Spleen (tissue), 11 donors: Measurements from ENCODE around the gene SENP1. TPM values are rescaled to one million over a fixed set of nuclear protein-coding genes. Genes with fewer than 3 reads are reported as not detected.

Source experiments
- DNase-seq: peaks from one replicate; pipeline ENCODE4 v3.0.0-alpha.2; 2020
- H3K27ac ChIP-seq, 8 donors: fragments of 200-600 bp; sonication (generic) in 7 of 8; 1 replicate in 4 of 8; 2 replicates in 4 of 8; pipeline versions ENCODE4 v1.5.0 to v1.8.0; 2016 to 2021; ENCODE audit warnings: inconsistent platforms in 4 of 8, mild to moderate bottlenecking in 4 of 8, moderate library complexity in 1 of 8
- H3K27me3 ChIP-seq, 7 donors: fragments of 200-600 bp; sonication (generic) in 6 of 7; replicated peaks in 1 of 7; 1 replicate in 4 of 7; 2 replicates in 3 of 7; pipeline versions ENCODE4 v1.5.0 to v1.8.0; 2016 to 2021; ENCODE audit warnings: inconsistent platforms in 3 of 7, mild to moderate bottlenecking in 1 of 7
- H3K36me3 ChIP-seq, 6 donors: fragments of 200-600 bp; sonication (generic) in 5 of 6; 1 replicate in 4 of 6; 2 replicates in 2 of 6; pipeline versions ENCODE4 v1.5.0 to v1.8.0; 2016 to 2021; ENCODE audit warnings: inconsistent platforms in 2 of 6
- H3K4me1 ChIP-seq, 6 donors: fragments of 200-600 bp; sonication (generic) in 5 of 6; 1 replicate in 3 of 6; 2 replicates in 3 of 6; pipeline versions ENCODE4 v1.5.0 to v1.8.0; 2016 to 2021; ENCODE audit warnings: inconsistent platforms in 3 of 6
- H3K4me3 ChIP-seq, 8 donors: fragments of 200-600 bp; sonication (generic) in 7 of 8; 1 replicate in 4 of 8; 2 replicates in 4 of 8; pipeline versions ENCODE4 v1.5.0 to v1.8.0; 2016 to 2021; ENCODE audit warnings: inconsistent platforms in 4 of 8, mild to moderate bottlenecking in 4 of 8, moderate library complexity in 2 of 8
- H3K9me3 ChIP-seq, 8 donors: fragments of 200-600 bp; sonication (generic) in 7 of 8; 1 replicate in 4 of 8; 2 replicates in 4 of 8; pipeline versions ENCODE4 v1.5.0 to v1.8.0; 2016 to 2021; ENCODE audit warnings: inconsistent platforms in 4 of 8
- CTCF ChIP-seq, 11 experiments: fragments of 200-600 bp in 7 of 11; fragments of 450-650 bp in 4 of 11; sonication (generic) in 4 of 11; IDR thresholded peaks in 8 of 11; conservative IDR thresholded peaks in 3 of 11; 1 replicate in 7 of 11; 2 replicates in 4 of 11; pipeline versions ENCODE4 v1.4.0 to v1.8.0; 2016 to 2021; ENCODE audit warnings: antibody characterized with exemption in 11 of 11, inconsistent platforms in 4 of 11, mild to moderate bottlenecking in 1 of 11
- POLR2A ChIP-seq, 3 donors: fragments of 450-650 bp; IDR thresholded peaks; one replicate each; pipeline ENCODE4 v1.5.1; 2017; ENCODE audit warnings: antibody characterized with exemption in 3 of 3, mild to moderate bottlenecking in 1 of 3
- POLR2AphosphoS5 ChIP-seq, 3 donors: sonication (generic); formaldehyde crosslinking; IDR thresholded peaks; one replicate each; pipeline ENCODE4 v1.5.1; 2017; ENCODE audit warnings: antibody characterized with exemption in 3 of 3
- WGBS, 5 donors: extraction: QIAGEN DNeasy Blood & Tissue Kit in 3 of 5; methylation state at CpG; one replicate each; pipeline versions ENCODE4 v1.1.5 to v1.1.7; 2013 to 2018; 5-methylcytosine and 5-hydroxymethylcytosine counted together
- intact Hi-C: fragments of 100-400 bp; cut with DNase I; formaldehyde crosslinking; loops from one replicate; pipeline ENCODE4 v1.15.0; 2023; ENCODE audit warnings: low total_unique reads
- polyA plus RNA-seq, 3 donors: library from polyadenylated mRNA; stranded (reverse); fragments of 200-250 nt; gene quantifications; one replicate each; pipeline ENCODE4 v1.2.1, GENCODE V29; 2013
- total RNA-seq, 7 donors: library from RNA; depleted of rRNA in 3 of 7; stranded (reverse); fragments of >200 nt in 3 of 7; fragmentation: NEBNext Ultra II Directional in 4 of 7; extraction: Animal tissue kit (Norgen Biotek cat#: 25700) in 4 of 7; gene quantifications; one replicate each; pipeline versions ENCODE4 v1.1.0 to v1.2.1, GENCODE V29; 2016 to 2021
- donor health status: healthy with polysubstance abuse.
- donor health status: DM: no; HTN: no; CAD: no; lungs with moderate emphysema.
- donor health status: DM: no; HTN: no; CAD: no.
- donor health status: Bipolar disorder and iron deficiency.
- donor health status: healthy.
- donor health status: DM: no; HTN: no; CAD: no.
- donor health status: DM: yes; HTN: yes; CAD: no.

The SENP1 gene
- total and polyA plus RNA-seq, 10 donors = 3.7 to 37.4 (median 25.6) TPM

GRCh38 chr12:48022180-48022521, 83.7 kb downstream of the SENP1 start:
- WGBS, 5 donors = 68 to 84% (median 77%) methylated on average over 3 of the region's 3 CpGs
- TF ChIP-seq CTCF (IDR thresholded peaks at IDR 0.05 in 8 of 11, conservative IDR thresholded peaks at IDR 0.05 in 3 of 11) (no peak), POLR2AphosphoS5 (IDR thresholded peaks at IDR 0.05) (no peak), POLR2A (IDR thresholded peaks at IDR 0.05) (no peak)
- Histone ChIP-seq H3K4me3 (no peak overlapping the region), H3K27ac (no peak overlapping the region), H3K9me3 (no peaks in the 10 kb centered on the region), H3K36me3 (no peaks in the 10 kb centered on the region), H3K4me1 (no peaks in the 10 kb centered on the region), H3K27me3 (peaks cover 0 to 36% (median 4%) of the 10 kb centered on the region in 7 donors)
- no peak for DNase-seq
- intact Hi-C loops = no loop called here

GRCh38 chr12:48021485-48022179, 84.2 kb downstream of the SENP1 start:
- no peak for DNase-seq
- intact Hi-C loops = no loop called here

DNA sequence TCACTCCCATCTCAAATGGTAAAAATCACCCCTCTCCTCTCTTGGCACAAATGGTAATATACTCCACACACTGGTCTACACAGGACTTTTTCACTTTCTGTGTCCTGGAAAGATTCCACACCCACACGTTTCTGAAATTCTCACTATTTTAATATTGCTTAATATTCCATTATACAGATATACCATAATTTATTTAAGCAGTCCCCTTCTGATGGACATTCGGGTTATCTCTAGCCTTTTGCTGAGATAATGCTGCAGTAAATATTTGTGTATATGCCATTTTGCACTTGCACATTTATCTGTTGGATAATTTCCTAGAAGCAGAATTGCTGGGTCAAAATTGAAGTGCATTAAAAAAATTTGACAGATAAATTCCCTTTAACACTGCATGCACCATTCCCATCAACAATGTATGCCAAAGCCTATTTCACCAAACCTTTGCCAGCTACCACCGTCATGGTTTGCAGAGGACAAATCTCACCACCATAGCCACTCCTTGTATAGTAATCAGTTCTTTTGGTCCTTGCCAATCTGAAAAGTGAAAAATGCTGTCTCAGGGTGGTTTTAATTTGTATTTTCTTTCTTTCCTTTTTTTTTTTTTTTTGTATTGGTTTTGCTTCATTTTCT, 86.1 kb downstream of the SENP1 start:
- no peaks in the 10 kb centered on the region for H3K36me3 ChIP-seq
- intact Hi-C loops = no loop called here
- H3K9me3 ChIP-seq = no peaks in the 10 kb centered on the region
- H3K4me3 ChIP-seq = no peak overlapping the region
- H3K4me1 ChIP-seq = no peaks in the 10 kb centered on the region
- 64 to 81% (median 72%) methylated on average over 3 of the region's 3 CpGs for WGBS, 5 donors
- no peak overlapping the region for H3K27ac ChIP-seq
- TF ChIP-seq POLR2A (IDR thresholded peaks at IDR 0.05) = no peak
- TF ChIP-seq POLR2AphosphoS5 (IDR thresholded peaks at IDR 0.05) = no peak
- TF ChIP-seq CTCF (IDR thresholded peaks at IDR 0.05 in 8 of 11, conservative IDR thresholded peaks at IDR 0.05 in 3 of 11) = no peak
- no peak for DNase-seq
- peaks cover 0 to 38% (median 4%) of the 10 kb centered on the region in 7 donors for H3K27me3 ChIP-seq

More at GRCh38 chr12:48021485-48022179, 84.2 kb downstream of the SENP1 start:
- no peak overlapping the region for H3K27ac ChIP-seq
- no peak for TF ChIP-seq CTCF (IDR thresholded peaks at IDR 0.05 in 8 of 11, conservative IDR thresholded peaks at IDR 0.05 in 3 of 11)
- no peak for TF ChIP-seq POLR2AphosphoS5 (IDR thresholded peaks at IDR 0.05)
- H3K4me1 ChIP-seq = no peaks in the 10 kb centered on the region
- peaks cover 0 to 36% (median 4%) of the 10 kb centered on the region in 7 donors for H3K27me3 ChIP-seq
- no peaks in the 10 kb centered on the region for H3K9me3 ChIP-seq
- WGBS, 5 donors = 65 to 91% (median 68%) methylated on average over 5 of the region's 5 CpGs
- no peak overlapping the region for H3K4me3 ChIP-seq
- H3K36me3 ChIP-seq = no peaks in the 10 kb centered on the region

DNA sequence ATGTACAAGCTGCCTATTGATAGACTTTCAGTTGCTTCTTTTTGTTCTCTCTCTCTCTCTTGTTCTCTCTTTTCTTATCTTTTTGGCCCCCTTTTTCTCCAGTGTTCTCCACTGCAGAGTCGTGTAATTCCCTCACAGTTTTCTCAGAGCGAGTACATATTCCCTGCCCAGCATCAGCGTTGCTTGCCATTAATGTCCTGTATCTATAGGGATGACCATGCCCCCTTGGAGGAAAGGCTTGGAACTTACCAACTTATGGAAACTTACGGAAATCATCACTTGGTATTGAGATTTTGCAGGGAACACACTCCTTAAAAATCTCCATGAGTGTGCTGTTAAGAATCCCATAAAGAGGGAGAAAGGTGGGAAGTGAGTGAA, 87.3 kb downstream of the SENP1 start:
- no peaks in the 10 kb centered on the region for H3K4me1 ChIP-seq
- H3K36me3 ChIP-seq = no peaks in the 10 kb centered on the region
- WGBS, 5 donors = 74 to 84% (median 81%) methylated on average over 4 of the region's 4 CpGs
- TF ChIP-seq POLR2AphosphoS5 (IDR thresholded peaks at IDR 0.05) (no peak), POLR2A (IDR thresholded peaks at IDR 0.05) (no peak), CTCF (IDR thresholded peaks at IDR 0.05 in 8 of 11, conservative IDR thresholded peaks at IDR 0.05 in 3 of 11) (no peak)
- H3K27ac ChIP-seq = no peak overlapping the region
- no peak overlapping the region for H3K4me3 ChIP-seq
- DNase-seq = no peak
- no peaks in the 10 kb centered on the region for H3K9me3 ChIP-seq
- intact Hi-C loops = no loop called here
- H3K27me3 ChIP-seq = peaks cover 0 to 44% (median 4%) of the 10 kb centered on the region in 7 donors
